H9 (cell line): ENCODE measurements around the gene OR51F1. TPM values are rescaled to one million over a fixed set of nuclear protein-coding genes. Genes with fewer than 3 reads are reported as not detected.

Experiments used
- DNase-seq: peaks from one replicate; pipeline ENCODE4 v3.0.0-alpha.2; 2017
- H2AFZ ChIP-seq: one replicate; pipeline ENCODE4 v1.6.1; 2013; ENCODE audit warnings: mild to moderate bottlenecking, low read length, control low read depth, moderate library complexity
- H2AK5ac ChIP-seq: 2 replicates; pipeline ENCODE4 v1.6.1; 2013; ENCODE audit warnings: low read length, control low read depth, mixed read lengths; ENCODE audit not compliant: insufficient read length
- H2BK120ac ChIP-seq: one replicate; pipeline ENCODE4 v1.6.1; 2013; ENCODE audit warnings: low read depth, mild to moderate bottlenecking, low read length, control low read depth, inconsistent platforms; ENCODE audit not compliant: poor library complexity, severe bottlenecking
- H2BK12ac ChIP-seq: 2 replicates; pipeline ENCODE4 v1.6.1; 2013; ENCODE audit warnings: low read length, control low read depth, mixed read lengths, low read depth; ENCODE audit not compliant: insufficient read length
- H2BK15ac ChIP-seq: 2 replicates; pipeline ENCODE4 v1.6.1; 2013; ENCODE audit warnings: low read depth, low read length, control low read depth
- H2BK20ac ChIP-seq: one replicate; pipeline ENCODE4 v1.6.1; 2013; ENCODE audit warnings: low read depth, mild to moderate bottlenecking, low read length, control low read depth, inconsistent platforms; ENCODE audit not compliant: poor library complexity, severe bottlenecking
- H2BK5ac ChIP-seq: 2 replicates; pipeline ENCODE4 v1.6.1; 2013; ENCODE audit warnings: low read length, control low read depth, mixed read lengths; ENCODE audit not compliant: insufficient read length
- H3K14ac ChIP-seq: 2 replicates; pipeline ENCODE4 v1.6.1; 2013; ENCODE audit warnings: low read length, control low read depth; ENCODE audit not compliant: insufficient read depth
- H3K18ac ChIP-seq: 2 replicates; pipeline ENCODE4 v1.6.1; 2013; ENCODE audit warnings: low read depth, mild to moderate bottlenecking, mixed read lengths, low read length, control low read depth; ENCODE audit not compliant: insufficient read length
- H3K23ac ChIP-seq: 2 replicates; pipeline ENCODE4 v1.6.1; 2013; ENCODE audit warnings: low read length, control low read depth, mixed read lengths, low read depth; ENCODE audit not compliant: insufficient read length
- H3K23me2 ChIP-seq: 2 replicates; pipeline ENCODE4 v1.6.1; 2013; ENCODE audit warnings: low read depth, mild to moderate bottlenecking, mixed read lengths, low read length, control low read depth; ENCODE audit not compliant: insufficient read length, poor library complexity, severe bottlenecking
- H3K27ac ChIP-seq: 2 replicates; pipeline ENCODE4 v1.5.1; 2013; ENCODE audit warnings: low read length, control low read depth, mixed read lengths, low read depth; ENCODE audit not compliant: insufficient read length
- H3K27me3 ChIP-seq: 2 replicates; pipeline ENCODE4 v1.6.1; 2013; ENCODE audit warnings: low read length, control low read depth, inconsistent platforms; ENCODE audit not compliant: insufficient read depth
- H3K4ac ChIP-seq: 2 replicates; pipeline ENCODE4 v1.6.1; 2013; ENCODE audit warnings: low read depth, mild to moderate bottlenecking, control low read depth, inconsistent platforms, low read length, moderate library complexity
- H3K4me1 ChIP-seq: 2 replicates; pipeline ENCODE4 v1.6.1; 2013; ENCODE audit warnings: low read length, control low read depth, inconsistent platforms; ENCODE audit not compliant: insufficient read depth
- H3K4me2 ChIP-seq: 2 replicates; pipeline ENCODE4 v1.6.1; 2013; ENCODE audit warnings: low read length, control low read depth, mixed read lengths; ENCODE audit not compliant: insufficient read length, insufficient read depth
- H3K56ac ChIP-seq: 2 replicates; pipeline ENCODE4 v1.6.1; 2013; ENCODE audit warnings: low read depth, mild to moderate bottlenecking, mixed read lengths, low read length, control low read depth; ENCODE audit not compliant: insufficient read length
- H3K79me1 ChIP-seq: 2 replicates; pipeline ENCODE4 v1.6.1; 2013; ENCODE audit warnings: low read depth, mild to moderate bottlenecking, moderate library complexity, low read length, control low read depth, inconsistent platforms; ENCODE audit not compliant: insufficient read depth, poor library complexity, severe bottlenecking
- H3K79me2 ChIP-seq: 2 replicates; pipeline ENCODE4 v1.6.1; 2013; ENCODE audit warnings: low read length, control low read depth, inconsistent platforms; ENCODE audit not compliant: insufficient read depth
- H3K9ac ChIP-seq: 2 replicates; pipeline ENCODE4 v1.6.1; 2013; ENCODE audit warnings: low read length, control low read depth, mixed read lengths; ENCODE audit not compliant: insufficient read length; ENCODE audit errors: extremely low read depth
- H3K9me3 ChIP-seq: one replicate; pipeline ENCODE4 v1.6.1; 2013; ENCODE audit warnings: low read depth, low read length, inconsistent platforms; ENCODE audit not compliant: control insufficient read depth
- H3T11ph ChIP-seq: one replicate; pipeline ENCODE4 v1.6.1; 2013; ENCODE audit warnings: mild to moderate bottlenecking, low read length, control low read depth, inconsistent platforms
- H4K20me1 ChIP-seq: one replicate; pipeline ENCODE4 v1.6.1; 2013; ENCODE audit not compliant: control insufficient read depth, insufficient read length, insufficient read depth
- H4K5ac ChIP-seq: 2 replicates; pipeline ENCODE4 v1.6.1; 2013; ENCODE audit warnings: low read depth, mild to moderate bottlenecking, mixed read lengths, low read length, control low read depth; ENCODE audit not compliant: insufficient read length
- H4K8ac ChIP-seq: replicated peaks from 2 replicates; pipeline ENCODE4 v1.6.1; 2013; ENCODE audit warnings: low read length, control low read depth, mixed read lengths, low read depth; ENCODE audit not compliant: insufficient read length
- H4K91ac ChIP-seq: 2 replicates; pipeline ENCODE4 v1.6.1; 2013; ENCODE audit warnings: low read depth, mild to moderate bottlenecking, moderate library complexity, mixed read lengths, low read length, control low read depth; ENCODE audit not compliant: insufficient read length
- H3K27ac Mint-ChIP-seq, 3 experiments: 2 replicates in 2 of 3; 3 replicates in 1 of 3; pipeline ENCODE4 v1.8.0; 2020 to 2021; ENCODE audit warnings: mixed read lengths in 3 of 3, mild to moderate bottlenecking in 1 of 3, moderate library complexity in 1 of 3
- H3K27me3 Mint-ChIP-seq: 2 replicates; pipeline ENCODE4 v1.8.0; 2021; ENCODE audit warnings: low read depth, mild to moderate bottlenecking, moderate library complexity, mixed read lengths
- H3K36me3 Mint-ChIP-seq, 3 experiments: 2 replicates in 2 of 3; 3 replicates in 1 of 3; pipeline ENCODE4 v1.8.0; 2020 to 2021; ENCODE audit warnings: low read depth in 3 of 3, mixed read lengths in 3 of 3; ENCODE audit not compliant: insufficient read depth in 1 of 3
- H3K4me1 Mint-ChIP-seq, 2 experiments: 2 replicates each; pipeline ENCODE4 v1.8.0; 2020; ENCODE audit warnings: mixed read lengths in 2 of 2
- H3K4me3 Mint-ChIP-seq, 2 experiments: 2 replicates in 1 of 2; 3 replicates in 1 of 2; pipeline ENCODE4 v1.8.0; 2020 to 2021; ENCODE audit warnings: mild to moderate bottlenecking in 2 of 2, mixed read lengths in 2 of 2, moderate library complexity in 1 of 2
- H3K9me3 Mint-ChIP-seq, 2 experiments: 2 replicates in 1 of 2; 3 replicates in 1 of 2; pipeline ENCODE4 v1.8.0; 2020; ENCODE audit warnings: mild to moderate bottlenecking in 2 of 2, mixed read lengths in 2 of 2, moderate library complexity in 1 of 2
- WGBS: extraction: QIAGEN DNeasy Blood & Tissue Kit; methylation state at CpG from one replicate; pipeline ENCODE4 v1.1.7; 2013; ENCODE audit warnings: missing lambda C conversion rate, low lambda C conversion rate, mixed read lengths; ENCODE audit not compliant: insufficient read length; ENCODE audit errors: extremely low coverage; 5-methylcytosine and 5-hydroxymethylcytosine counted together
- total RNA-seq: library from RNA; stranded (reverse); gene quantifications from 2 replicates; pipeline ENCODE4 v1.2.1, GENCODE V29; 2021
- TF ChIP-seq, protein P1 (sequence below): fragments of 200-600 bp; sonication (generic); conservative IDR thresholded peaks from 3 replicates; pipeline ENCODE4 v1.8.0; 2021; ENCODE audit warnings: antibody characterized with exemption, mild to moderate bottlenecking

OR51F1 gene
- total RNA-seq, 1 experiment from 2014 or later = not detected

- Histone ChIP-seq H3K79me2 (no peaks in the 10 kb centered on the region), H4K5ac (no peak overlapping the region), H3K23me2 (no peaks in the 10 kb centered on the region), H4K91ac (no peak overlapping the region), H3K14ac (no peak overlapping the region), H3K56ac (no peak overlapping the region), H3K23ac (no peak overlapping the region), H3K4me2 (no peak overlapping the region), H4K20me1 (no peaks in the 10 kb centered on the region), H2BK15ac (no peak overlapping the region), H3K4me1 (no peaks in the 10 kb centered on the region), H2AK5ac (no peak overlapping the region), H2BK12ac (no peak overlapping the region), H3K18ac (no peak overlapping the region), H2BK20ac (no peak overlapping the region), H3K9me3 (no peaks in the 10 kb centered on the region), H3K9ac (no peak overlapping the region), H2BK120ac (no peak overlapping the region), H3K27me3 (no peaks in the 10 kb centered on the region), H3K27ac (no peak overlapping the region), H3K79me1 (no peaks in the 10 kb centered on the region), H4K8ac (no peak overlapping the region), H2BK5ac (no peak overlapping the region), H2AFZ (no peak overlapping the region), H3K4ac (no peak overlapping the region), H3T11ph (no peak overlapping the region)
- no peaks in the 10 kb centered on the region; the same call in 1 of the 2 replicates for H3K27me3 Mint-ChIP-seq
- WGBS = no CpG with 5 or more reads among the region's 6 CpGs
- TF ChIP-seq, protein P1, sequence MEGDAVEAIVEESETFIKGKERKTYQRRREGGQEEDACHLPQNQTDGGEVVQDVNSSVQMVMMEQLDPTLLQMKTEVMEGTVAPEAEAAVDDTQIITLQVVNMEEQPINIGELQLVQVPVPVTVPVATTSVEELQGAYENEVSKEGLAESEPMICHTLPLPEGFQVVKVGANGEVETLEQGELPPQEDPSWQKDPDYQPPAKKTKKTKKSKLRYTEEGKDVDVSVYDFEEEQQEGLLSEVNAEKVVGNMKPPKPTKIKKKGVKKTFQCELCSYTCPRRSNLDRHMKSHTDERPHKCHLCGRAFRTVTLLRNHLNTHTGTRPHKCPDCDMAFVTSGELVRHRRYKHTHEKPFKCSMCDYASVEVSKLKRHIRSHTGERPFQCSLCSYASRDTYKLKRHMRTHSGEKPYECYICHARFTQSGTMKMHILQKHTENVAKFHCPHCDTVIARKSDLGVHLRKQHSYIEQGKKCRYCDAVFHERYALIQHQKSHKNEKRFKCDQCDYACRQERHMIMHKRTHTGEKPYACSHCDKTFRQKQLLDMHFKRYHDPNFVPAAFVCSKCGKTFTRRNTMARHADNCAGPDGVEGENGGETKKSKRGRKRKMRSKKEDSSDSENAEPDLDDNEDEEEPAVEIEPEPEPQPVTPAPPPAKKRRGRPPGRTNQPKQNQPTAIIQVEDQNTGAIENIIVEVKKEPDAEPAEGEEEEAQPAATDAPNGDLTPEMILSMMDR = no peak
- H3K4me1 Mint-ChIP-seq = 0 out of 4 replicates have a peak, but pooled peaks cover 0 to 2% of the 10 kb centered on the region in 2 experiments
- H3K36me3 Mint-ChIP-seq = no peaks in the 10 kb centered on the region
- 0 out of 5 replicates have a peak, but pooled peaks cover 0 to 1% of the 10 kb centered on the region in 2 experiments for H3K9me3 Mint-ChIP-seq
- no peak overlapping the region for H3K27ac Mint-ChIP-seq
- H3K4me3 Mint-ChIP-seq = no peak overlapping the region
- no peak for DNase-seq
These were observed 28.9 kb upstream of the OR51F1 start for GRCh38 chr11:4798427-4799183.
